Measurements from ENCODE around the gene FOXL3. TPM values are rescaled to one million over a fixed set of nuclear protein-coding genes. Genes with fewer than 3 reads are reported as not detected.
"Not testable (repeated sequence)": the region's sequence is repeated elsewhere in the genome, so short reads cannot be mapped to it uniquely, and the experiment has no call there.

The FOXL3 gene
- polyA plus RNA-seq, 1 experiment: not detected

GRCh38 chr7:262631-263311, 27.2 kb upstream of the FOXL3 start:
- POLR2A ChIA-PET; H3K27me3 ChIP-seq (ENCODE audit: control insufficient read depth, insufficient read depth, low read length); H3K4me3 ChIP-seq (ENCODE audit: low read depth, low read length); DNase-seq (ENCODE audit: low read depth): not testable (repeated sequence)
- TF ChIP-seq, protein P1, sequence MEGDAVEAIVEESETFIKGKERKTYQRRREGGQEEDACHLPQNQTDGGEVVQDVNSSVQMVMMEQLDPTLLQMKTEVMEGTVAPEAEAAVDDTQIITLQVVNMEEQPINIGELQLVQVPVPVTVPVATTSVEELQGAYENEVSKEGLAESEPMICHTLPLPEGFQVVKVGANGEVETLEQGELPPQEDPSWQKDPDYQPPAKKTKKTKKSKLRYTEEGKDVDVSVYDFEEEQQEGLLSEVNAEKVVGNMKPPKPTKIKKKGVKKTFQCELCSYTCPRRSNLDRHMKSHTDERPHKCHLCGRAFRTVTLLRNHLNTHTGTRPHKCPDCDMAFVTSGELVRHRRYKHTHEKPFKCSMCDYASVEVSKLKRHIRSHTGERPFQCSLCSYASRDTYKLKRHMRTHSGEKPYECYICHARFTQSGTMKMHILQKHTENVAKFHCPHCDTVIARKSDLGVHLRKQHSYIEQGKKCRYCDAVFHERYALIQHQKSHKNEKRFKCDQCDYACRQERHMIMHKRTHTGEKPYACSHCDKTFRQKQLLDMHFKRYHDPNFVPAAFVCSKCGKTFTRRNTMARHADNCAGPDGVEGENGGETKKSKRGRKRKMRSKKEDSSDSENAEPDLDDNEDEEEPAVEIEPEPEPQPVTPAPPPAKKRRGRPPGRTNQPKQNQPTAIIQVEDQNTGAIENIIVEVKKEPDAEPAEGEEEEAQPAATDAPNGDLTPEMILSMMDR (IDR thresholded peaks at IDR 0.05; ENCODE audit: insufficient read depth, low read depth, low read length): 0 out of 2 replicates have a peak, but pooled peaks have one; percentile 15
- CTCF ChIA-PET: interaction anchor here (0.9 to 1.1 kb wide), 2 partner anchors 13 to 15 kb away, joined by 3 read pairs; no protein-coding TSS in a partner anchor
- H3K36me3 ChIP-seq (ENCODE audit: control insufficient read depth, insufficient read depth, low read length): peaks cover 22% of the 10 kb centered on the region

GRCh38 chr7:263483-264351, 26.3 kb upstream of the FOXL3 start:
- POLR2A ChIA-PET: not testable (repeated sequence)

DNA sequence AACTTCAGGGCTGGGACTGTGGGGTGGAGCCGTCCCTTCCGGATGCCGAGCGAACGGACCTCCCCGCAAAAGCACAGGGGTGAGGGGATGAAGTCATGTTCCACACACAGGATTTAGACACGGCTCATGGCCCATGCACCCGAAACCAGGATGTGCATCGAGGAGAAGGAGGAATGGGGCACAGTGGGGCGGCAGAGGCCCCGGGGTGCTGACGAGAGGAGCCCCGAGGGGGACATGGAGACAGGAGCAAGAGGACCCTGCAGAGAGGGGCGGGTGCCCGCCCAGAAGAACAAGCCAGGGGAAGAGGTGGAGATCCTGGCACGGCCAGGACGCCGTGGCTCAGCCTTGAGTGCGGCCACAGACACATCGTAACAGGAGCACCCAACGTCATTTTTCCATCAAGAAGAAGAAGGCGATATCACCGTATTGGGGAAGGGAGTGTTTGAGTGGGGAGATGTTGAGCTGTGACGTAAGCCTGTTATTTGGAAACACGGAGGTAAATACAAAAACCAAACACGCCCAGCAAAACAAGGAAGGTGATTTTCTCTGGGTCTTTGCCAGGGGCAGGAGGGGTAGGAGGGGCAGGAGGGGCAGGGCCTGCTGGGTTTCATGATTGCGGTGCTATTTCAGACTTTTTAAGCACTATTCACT, 25.3 kb upstream of the FOXL3 start:
- no peak for DNase-seq (ENCODE audit: low read depth)
- Histone ChIP-seq H3K36me3 (ENCODE audit: control insufficient read depth, insufficient read depth, low read length) (peaks cover 12% of the 10 kb centered on the region), H3K27me3 (ENCODE audit: control insufficient read depth, insufficient read depth, low read length) (no peaks in the 10 kb centered on the region), H3K4me3 (ENCODE audit: low read depth, low read length) (no peak overlapping the region)
- ChIA-PET CTCF (interaction anchor here (0.6 to 0.9 kb wide), 3 partner anchors 14 to 98 kb away, joined by 3 to 4 read pairs (median 3); no protein-coding TSS in a partner anchor), POLR2A (no interaction called here)
- TF ChIP-seq, protein P1 (IDR thresholded peaks at IDR 0.05; ENCODE audit: insufficient read depth, low read depth, low read length): no peak

More at GRCh38 chr7:263483-264351, 26.3 kb upstream of the FOXL3 start:
- not testable (repeated sequence) for H3K27me3 ChIP-seq (ENCODE audit: control insufficient read depth, insufficient read depth, low read length); DNase-seq (ENCODE audit: low read depth); H3K4me3 ChIP-seq (ENCODE audit: low read depth, low read length)
- TF ChIP-seq, protein P1 (IDR thresholded peaks at IDR 0.05; ENCODE audit: insufficient read depth, low read depth, low read length): peak; percentile 33; the same call in 1 of the 2 replicates
- H3K36me3 ChIP-seq (ENCODE audit: control insufficient read depth, insufficient read depth, low read length): peaks cover 19% of the 10 kb centered on the region
- CTCF ChIA-PET: interaction anchor here (0.6 to 0.9 kb wide), 4 partner anchors 13 to 424 kb away, joined by 3 to 4 read pairs (median 3); no protein-coding TSS in a partner anchor

DNA sequence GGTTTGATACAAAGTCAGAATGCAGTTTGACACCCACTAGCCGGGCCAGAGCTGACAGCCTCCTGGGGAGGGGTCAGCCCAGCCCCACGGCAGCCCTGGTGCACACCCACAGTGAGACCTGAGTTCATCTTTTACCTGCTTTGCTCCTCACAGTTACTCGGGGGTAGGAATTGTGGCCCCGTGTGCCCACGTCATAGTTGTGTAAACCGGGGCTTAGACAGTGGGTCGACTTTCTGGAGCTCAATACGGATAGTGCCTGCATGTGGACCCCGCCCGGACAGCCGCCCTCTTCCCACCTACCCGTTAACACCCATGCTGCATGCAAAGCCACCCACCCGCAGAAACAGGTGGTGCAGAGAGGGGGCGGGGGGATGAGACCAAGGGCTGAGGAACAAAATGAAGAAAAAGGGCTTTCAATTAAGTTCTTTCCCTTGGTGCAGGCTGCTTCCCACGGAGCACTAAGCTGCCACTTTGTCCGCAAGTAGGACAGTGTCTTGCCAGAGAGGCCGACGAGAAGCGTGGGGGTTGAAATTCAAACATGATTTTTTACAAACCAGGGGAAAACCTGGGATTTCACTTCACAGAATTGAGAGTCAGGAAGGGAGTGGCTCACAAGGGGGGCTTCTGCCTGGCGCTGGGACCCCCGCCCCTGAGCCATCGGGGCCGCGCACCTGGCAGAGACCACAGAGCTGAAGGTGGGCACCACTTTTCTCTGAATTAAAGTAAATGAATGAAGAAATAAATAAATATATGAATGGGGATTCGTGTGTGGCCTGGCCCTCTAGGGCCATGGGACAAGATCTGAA, 24.6 kb upstream of the FOXL3 start:
- TF ChIP-seq, protein P1 (IDR thresholded peaks at IDR 0.05; ENCODE audit: insufficient read depth, low read depth, low read length): no peak
- CTCF ChIA-PET: interaction anchor here (0.9 kb wide), 1 partner anchor 400 kb away, joined by 3 read pairs; no protein-coding TSS in a partner anchor
- DNase-seq (ENCODE audit: low read depth): no peak
- Histone ChIP-seq H3K36me3 (ENCODE audit: control insufficient read depth, insufficient read depth, low read length) (peaks cover 6% of the 10 kb centered on the region), H3K4me3 (ENCODE audit: low read depth, low read length) (no peak overlapping the region), H3K27me3 (ENCODE audit: control insufficient read depth, insufficient read depth, low read length) (no peaks in the 10 kb centered on the region)
- POLR2A ChIA-PET: no interaction called here
